Duodenal mucosa (tissue), 2 donors: ENCODE data around the gene S100A11.

ENCODE experiments used
- H3K27ac ChIP-seq: one replicate; pipeline ENCODE4 v1.7.0; 2013; ENCODE audit warnings: low read depth, low read length
- H3K27me3 ChIP-seq, 2 donors: one replicate each; pipeline ENCODE4 v1.7.0; 2013; ENCODE audit warnings: low read length in 2 of 2, control low read depth in 1 of 2; ENCODE audit not compliant: insufficient read depth in 2 of 2, control insufficient read depth in 1 of 2
- H3K36me3 ChIP-seq, 2 donors: one replicate each; pipeline ENCODE4 v1.7.0; 2013; ENCODE audit warnings: low read length in 2 of 2, control low read depth in 1 of 2; ENCODE audit not compliant: insufficient read depth in 2 of 2, control insufficient read depth in 1 of 2
- H3K4me1 ChIP-seq, 2 donors: one replicate each; pipeline ENCODE4 v1.7.0; 2013; ENCODE audit warnings: low read length in 2 of 2, control low read depth in 1 of 2; ENCODE audit not compliant: insufficient read depth in 2 of 2, control insufficient read depth in 1 of 2
- H3K4me3 ChIP-seq, 2 donors: one replicate each; pipeline ENCODE4 v1.7.0; 2013; ENCODE audit warnings: low read length in 2 of 2, low read depth in 1 of 2
- H3K9ac ChIP-seq, 2 donors: one replicate each; pipeline ENCODE4 v1.7.0; 2013; ENCODE audit warnings: low read length in 2 of 2, low read depth in 1 of 2
- H3K9me3 ChIP-seq, 2 donors: one replicate each; pipeline ENCODE4 v1.7.0; 2013; ENCODE audit warnings: low read length in 2 of 2, control low read depth in 1 of 2; ENCODE audit not compliant: control insufficient read depth in 1 of 2

The S100A11 gene

DNA sequence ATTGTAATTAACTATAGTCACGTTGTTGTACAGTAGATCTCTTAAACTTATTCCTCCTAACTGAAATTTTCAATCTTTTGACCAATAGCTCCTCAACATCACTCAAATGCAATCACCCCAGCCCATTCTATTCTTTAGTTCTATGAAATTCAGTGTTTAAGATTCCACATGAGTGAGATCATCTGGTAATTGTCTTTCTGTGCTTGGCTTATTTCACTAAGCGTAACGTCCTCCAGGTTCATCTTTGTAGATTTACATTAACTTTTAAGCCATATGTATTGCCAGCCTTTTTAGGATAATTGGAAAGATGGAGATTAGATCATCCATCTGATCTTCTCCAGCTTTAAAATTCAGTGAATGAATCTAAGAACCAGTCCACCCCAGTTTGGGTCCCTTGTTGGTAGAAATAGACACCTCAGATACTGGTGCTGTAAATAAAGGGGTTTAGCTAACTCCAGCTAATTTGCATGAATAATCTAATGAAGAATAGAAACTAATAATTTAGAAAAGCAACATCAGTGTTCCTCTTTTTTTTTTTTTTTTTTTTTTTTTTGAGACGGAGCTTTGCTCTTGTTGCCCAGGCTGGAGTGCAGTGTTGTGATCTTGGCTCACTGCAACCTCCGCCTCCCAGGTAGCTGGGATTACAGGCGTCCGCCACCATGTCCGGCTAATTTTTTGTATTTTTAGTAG lies 50.2 kb downstream of the S100A11 start:
- Histone ChIP-seq H3K4me3 (no peak overlapping the region), H3K9ac (no peak overlapping the region), H3K9me3 (no peaks in the 10 kb centered on the region), H3K36me3 (peaks cover 31 to 47% of the 10 kb centered on the region in 2 donors), H3K27ac (no peak overlapping the region), H3K27me3 (no peaks in the 10 kb centered on the region), H3K4me1 (peaks cover 57 to 76% of the 10 kb centered on the region in 2 donors)

DNA sequence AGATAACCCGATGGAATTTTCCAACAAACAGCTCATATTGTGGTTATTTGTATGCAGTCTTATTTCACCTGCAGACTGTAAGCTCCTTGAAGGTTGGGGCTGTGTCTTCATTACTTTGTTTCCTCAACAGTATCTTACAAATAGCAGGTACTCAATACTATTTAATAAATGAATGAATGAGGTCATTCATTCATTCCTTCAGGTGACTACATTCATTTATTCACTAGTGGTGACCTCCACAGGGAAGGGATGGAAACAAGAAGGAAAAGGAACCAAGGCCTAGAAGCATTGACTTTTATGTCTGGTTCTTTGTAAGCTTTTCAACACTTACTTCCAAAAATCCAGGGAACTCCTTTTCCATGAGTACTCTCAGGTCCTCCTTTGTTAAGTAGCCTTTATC lies 51.0 kb downstream of the S100A11 start:
- Histone ChIP-seq H3K4me3 (no peak overlapping the region), H3K27ac (no peak overlapping the region), H3K9me3 (no peaks in the 10 kb centered on the region), H3K36me3 (peaks cover 31 to 55% of the 10 kb centered on the region in 2 donors), H3K9ac (no peak overlapping the region), H3K27me3 (no peaks in the 10 kb centered on the region), H3K4me1 (peaks cover 48 to 76% of the 10 kb centered on the region in 2 donors)

DNA sequence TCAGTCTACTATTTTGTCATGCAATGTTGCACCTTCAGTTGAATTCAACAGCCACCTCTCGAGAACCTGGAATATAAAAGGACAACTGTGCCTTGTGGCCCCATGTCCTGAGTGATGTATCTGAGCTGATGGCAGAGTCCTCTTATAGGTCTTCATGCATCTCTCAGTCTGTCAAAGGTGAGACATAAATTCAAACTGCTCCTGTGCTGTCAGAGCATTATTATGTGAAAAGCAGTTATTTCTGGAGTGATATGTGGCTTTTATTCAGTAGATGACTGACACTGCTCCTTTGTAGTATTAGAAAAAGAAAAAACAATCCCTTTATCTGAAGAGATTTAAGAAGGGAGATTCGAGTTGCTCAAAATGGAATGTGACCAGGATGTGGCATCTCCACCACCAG lies 51.5 kb downstream of the S100A11 start:
- Histone ChIP-seq H3K4me3 (no peak overlapping the region), H3K27ac (no peak overlapping the region), H3K9ac (no peak overlapping the region), H3K4me1 (peaks cover 43 to 73% of the 10 kb centered on the region in 2 donors), H3K36me3 (peaks cover 31 to 56% of the 10 kb centered on the region in 2 donors), H3K27me3 (no peaks in the 10 kb centered on the region), H3K9me3 (no peaks in the 10 kb centered on the region)

DNA sequence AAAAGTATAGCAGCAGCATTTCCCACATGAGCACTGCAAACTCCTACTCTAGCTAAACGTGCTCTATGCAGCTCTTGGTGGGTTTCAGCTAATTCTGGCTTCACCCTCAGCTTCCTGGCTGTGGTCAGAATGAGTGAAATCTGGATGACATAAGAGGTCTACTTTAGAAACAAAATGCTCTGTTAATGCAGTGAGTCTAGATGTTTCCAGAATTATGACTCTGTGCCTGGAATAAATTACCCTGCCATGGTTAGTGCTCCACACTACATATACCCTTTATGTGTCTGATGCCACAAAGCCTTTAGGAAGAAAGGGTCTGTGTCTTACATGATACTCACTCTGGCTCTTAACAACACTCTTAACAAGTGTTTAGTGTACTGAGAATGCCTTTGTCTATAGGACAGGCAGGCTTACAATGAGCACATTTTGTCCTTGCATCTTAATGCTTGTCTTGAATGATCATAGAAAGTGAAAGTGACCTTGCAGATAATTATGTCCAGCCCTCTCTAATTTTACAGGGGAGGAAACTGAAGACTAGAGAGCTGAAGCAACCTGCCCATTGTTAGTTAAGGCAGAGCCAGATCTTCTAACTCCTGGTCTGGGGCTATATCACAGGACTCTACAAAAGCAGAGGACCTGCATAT lies 52.4 kb downstream of the S100A11 start:
- Histone ChIP-seq H3K27me3 (no peaks in the 10 kb centered on the region), H3K27ac (no peak overlapping the region), H3K9ac (no peak overlapping the region), H3K36me3 (peaks cover 31 to 56% of the 10 kb centered on the region in 2 donors), H3K4me1 (peaks cover 35 to 65% of the 10 kb centered on the region in 2 donors), H3K4me3 (no peak overlapping the region), H3K9me3 (no peaks in the 10 kb centered on the region)
